Measurements from ENCODE around the gene CSF3.

- TF ChIP-seq CTCF (IDR thresholded peaks at IDR 0.05): no peak
- TF ChIP-seq POLR2A (IDR thresholded peaks at IDR 0.05): no peak
Measured at GRCh38 chr17:40027614-40028012, 12.4 kb downstream of the CSF3 start.
